ENCODE results near the gene TMTC1. TPM values are rescaled to one million over a fixed set of nuclear protein-coding genes. Genes with fewer than 3 reads are reported as not detected.

Gene TMTC1
- total RNA-seq, 3 donors from 2014 or later (not counting 1 experiment from before 2014, with no cell fraction given) = 0.18 to 2.0 (median 0.50) TPM

DNA sequence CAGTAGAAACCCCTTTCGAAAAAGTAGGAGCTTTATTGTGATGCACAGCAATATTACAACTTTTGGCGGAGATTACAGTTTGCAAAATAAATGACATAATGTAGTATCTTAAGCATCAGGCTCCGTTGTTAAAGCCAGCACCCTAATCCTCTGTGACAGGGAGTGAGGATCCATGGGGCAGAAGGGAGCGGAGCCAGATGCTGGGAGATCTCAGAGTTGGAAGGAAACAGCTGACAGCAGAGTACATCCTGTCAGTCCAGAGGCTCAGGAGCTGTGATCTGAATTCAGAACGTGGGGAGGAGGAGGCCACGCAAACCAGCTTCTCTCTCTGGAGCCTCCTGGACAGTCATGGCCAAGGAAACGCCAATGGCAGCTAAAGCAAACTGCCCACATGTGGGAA is 55.7 kb downstream of the TMTC1 start:
- Mint-ChIP-seq H3K27me3 (ENCODE audit: low read depth in 2 of 2) (peaks cover 0 to 3% of the 10 kb centered on the region in 2 donors), H3K36me3 (no peaks in the 10 kb centered on the region), H3K4me1 (no peaks in the 10 kb centered on the region), H3K9me3 (peaks cover 3 to 4% of the 10 kb centered on the region in 2 donors), H3K27ac (no peak overlapping the region), H3K4me3 (no peak overlapping the region)
- H3K27ac ChIP-seq (ENCODE audit: low read length) = no peak overlapping the region
- no peak for DNase-seq
- H3K9me3 ChIP-seq (ENCODE audit: control insufficient read depth, insufficient read depth, low read length) = no peaks in the 10 kb centered on the region
- WGBS (ENCODE audit: insufficient coverage) = 85% methylated on average over 7 of the region's 7 CpGs
- intact Hi-C loops (cut with micrococcal nuclease) = no loop called here
- TF ChIP-seq, protein P1, sequence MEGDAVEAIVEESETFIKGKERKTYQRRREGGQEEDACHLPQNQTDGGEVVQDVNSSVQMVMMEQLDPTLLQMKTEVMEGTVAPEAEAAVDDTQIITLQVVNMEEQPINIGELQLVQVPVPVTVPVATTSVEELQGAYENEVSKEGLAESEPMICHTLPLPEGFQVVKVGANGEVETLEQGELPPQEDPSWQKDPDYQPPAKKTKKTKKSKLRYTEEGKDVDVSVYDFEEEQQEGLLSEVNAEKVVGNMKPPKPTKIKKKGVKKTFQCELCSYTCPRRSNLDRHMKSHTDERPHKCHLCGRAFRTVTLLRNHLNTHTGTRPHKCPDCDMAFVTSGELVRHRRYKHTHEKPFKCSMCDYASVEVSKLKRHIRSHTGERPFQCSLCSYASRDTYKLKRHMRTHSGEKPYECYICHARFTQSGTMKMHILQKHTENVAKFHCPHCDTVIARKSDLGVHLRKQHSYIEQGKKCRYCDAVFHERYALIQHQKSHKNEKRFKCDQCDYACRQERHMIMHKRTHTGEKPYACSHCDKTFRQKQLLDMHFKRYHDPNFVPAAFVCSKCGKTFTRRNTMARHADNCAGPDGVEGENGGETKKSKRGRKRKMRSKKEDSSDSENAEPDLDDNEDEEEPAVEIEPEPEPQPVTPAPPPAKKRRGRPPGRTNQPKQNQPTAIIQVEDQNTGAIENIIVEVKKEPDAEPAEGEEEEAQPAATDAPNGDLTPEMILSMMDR (IDR thresholded peaks at IDR 0.05) = no peak
- no peak for ATAC-seq
- H3K36me3 ChIP-seq (ENCODE audit: control insufficient read depth, insufficient read depth, low read length) = no peaks in the 10 kb centered on the region
- no peaks in the 10 kb centered on the region for H3K27me3 ChIP-seq (ENCODE audit: control insufficient read depth, insufficient read depth, low read length)
- H3K4me1 ChIP-seq (ENCODE audit: control insufficient read depth, insufficient read depth, low read length) = no peaks in the 10 kb centered on the region
- no peak overlapping the region for H3K4me3 ChIP-seq (ENCODE audit: low read length)

DNA sequence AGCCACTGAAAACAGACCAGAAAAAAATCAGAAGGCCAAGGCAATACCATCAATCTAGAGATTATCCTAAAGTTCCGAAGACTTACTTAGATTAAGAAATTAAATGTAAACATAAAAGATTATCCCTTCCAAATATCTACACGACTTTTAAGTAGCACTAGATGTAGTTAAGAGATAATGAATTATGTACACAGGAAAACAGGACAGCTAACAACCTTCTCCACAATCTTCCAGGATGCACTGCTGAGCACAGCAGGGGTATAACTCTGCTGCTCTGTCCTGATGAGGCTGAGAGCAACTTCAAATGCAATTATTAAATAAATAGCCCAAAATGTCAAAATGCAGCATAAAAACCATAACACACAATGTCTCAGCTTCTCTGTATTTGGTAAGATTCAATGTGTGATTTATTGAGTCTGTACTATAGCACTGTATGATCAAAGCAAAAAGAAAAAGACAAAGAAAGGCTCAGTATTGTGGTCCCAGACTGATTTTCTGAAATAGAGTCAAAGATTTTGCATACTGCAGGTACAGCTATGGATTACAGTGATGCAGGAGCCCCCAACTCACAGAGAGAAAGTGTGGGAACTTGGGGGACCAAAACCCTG is 56.9 kb downstream of the TMTC1 start:
- Histone ChIP-seq H3K9me3 (ENCODE audit: control insufficient read depth, insufficient read depth, low read length) (no peaks in the 10 kb centered on the region), H3K36me3 (ENCODE audit: control insufficient read depth, insufficient read depth, low read length) (no peaks in the 10 kb centered on the region), H3K27me3 (ENCODE audit: control insufficient read depth, insufficient read depth, low read length) (no peaks in the 10 kb centered on the region), H3K27ac (ENCODE audit: low read length) (no peak overlapping the region), H3K4me1 (ENCODE audit: control insufficient read depth, insufficient read depth, low read length) (no peaks in the 10 kb centered on the region), H3K4me3 (ENCODE audit: low read length) (no peak overlapping the region)
- no peak overlapping the region for H3K27ac Mint-ChIP-seq
- TF ChIP-seq, protein P1 (IDR thresholded peaks at IDR 0.05) = no peak
- H3K4me3 Mint-ChIP-seq = no peak overlapping the region
- H3K27me3 Mint-ChIP-seq (ENCODE audit: low read depth in 2 of 2) = peaks cover 0 to 3% of the 10 kb centered on the region in 2 donors
- H3K36me3 Mint-ChIP-seq = no peaks in the 10 kb centered on the region
- no peaks in the 10 kb centered on the region for H3K4me1 Mint-ChIP-seq
- DNase-seq (no peak), ATAC-seq (no peak)
- peaks cover 3 to 4% of the 10 kb centered on the region in 2 donors for H3K9me3 Mint-ChIP-seq
- no CpG with 5 or more reads among the region's 2 CpGs for WGBS (ENCODE audit: insufficient coverage)
- intact Hi-C loops (cut with micrococcal nuclease) = no loop called here

DNA sequence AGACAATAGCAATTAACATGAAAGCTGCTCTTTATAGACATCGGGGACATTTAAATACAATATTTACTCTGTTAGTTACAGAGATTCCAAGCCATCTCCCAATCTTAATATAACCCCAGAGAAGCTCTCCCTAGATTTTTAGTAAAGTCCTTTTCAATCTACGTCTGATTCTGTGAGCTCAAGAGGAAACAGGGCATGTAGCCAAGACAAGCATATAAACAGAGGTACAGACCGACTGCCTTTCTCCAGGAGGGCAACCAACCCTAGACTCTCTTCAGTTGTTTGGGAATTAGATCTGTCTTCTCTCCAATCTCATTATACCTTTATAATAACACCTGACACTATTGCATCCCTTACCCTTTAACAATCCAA is 57.4 kb downstream of the TMTC1 start:
- no peaks in the 10 kb centered on the region for H3K27me3 ChIP-seq (ENCODE audit: control insufficient read depth, insufficient read depth, low read length)
- TF ChIP-seq, protein P1 (IDR thresholded peaks at IDR 0.05) = no peak
- Mint-ChIP-seq H3K27ac (no peak overlapping the region), H3K36me3 (no peaks in the 10 kb centered on the region), H3K27me3 (ENCODE audit: low read depth in 2 of 2) (peaks cover 0 to 3% of the 10 kb centered on the region in 2 donors), H3K9me3 (peaks cover 3 to 4% of the 10 kb centered on the region in 2 donors), H3K4me3 (no peak overlapping the region), H3K4me1 (no peaks in the 10 kb centered on the region)
- DNase-seq (no peak), ATAC-seq (no peak)
- no peaks in the 10 kb centered on the region for H3K4me1 ChIP-seq (ENCODE audit: control insufficient read depth, insufficient read depth, low read length)
- WGBS (ENCODE audit: insufficient coverage) = 81% methylated on average over 3 of the region's 3 CpGs
- no peak overlapping the region for H3K4me3 ChIP-seq (ENCODE audit: low read length)
- H3K9me3 ChIP-seq (ENCODE audit: control insufficient read depth, insufficient read depth, low read length) = no peaks in the 10 kb centered on the region
- no peaks in the 10 kb centered on the region for H3K36me3 ChIP-seq (ENCODE audit: control insufficient read depth, insufficient read depth, low read length)
- H3K27ac ChIP-seq (ENCODE audit: low read length) = no peak overlapping the region
- intact Hi-C loops (cut with micrococcal nuclease) = no loop called here
